ENCODE data around the gene RPS6KA4. TPM values are rescaled to one million over a fixed set of nuclear protein-coding genes. Genes with fewer than 3 reads are reported as not detected.

RPS6KA4 gene
- total RNA-seq, 2 donors from 2014 or later, result 18.9 to 23.7 TPM

GRCh38 chr11:64327993-64328392 is 31.0 kb upstream of the RPS6KA4 start:
- DNase-seq (ENCODE audit: low spot score), result no peak
- 65% methylated on average over 3 of the region's 3 CpGs for WGBS
- no peak overlapping the region for H3K27ac ChIP-seq
- intact Hi-C loops (cut with DNase I), result no loop called here
- H3K4me3 ChIP-seq, result no peak overlapping the region
- H3K36me3 ChIP-seq, result no peaks in the 10 kb centered on the region
- no peaks in the 10 kb centered on the region for H3K27me3 ChIP-seq (replicated peaks; ENCODE audit: insufficient read depth)
- H3K9me3 ChIP-seq, result no peaks in the 10 kb centered on the region
- H3K4me1 ChIP-seq (replicated peaks), result peaks cover 2% of the 10 kb centered on the region
- TF ChIP-seq POLR2AphosphoS5 (IDR thresholded peaks at IDR 0.05), result no peak
- TF ChIP-seq, protein P1, sequence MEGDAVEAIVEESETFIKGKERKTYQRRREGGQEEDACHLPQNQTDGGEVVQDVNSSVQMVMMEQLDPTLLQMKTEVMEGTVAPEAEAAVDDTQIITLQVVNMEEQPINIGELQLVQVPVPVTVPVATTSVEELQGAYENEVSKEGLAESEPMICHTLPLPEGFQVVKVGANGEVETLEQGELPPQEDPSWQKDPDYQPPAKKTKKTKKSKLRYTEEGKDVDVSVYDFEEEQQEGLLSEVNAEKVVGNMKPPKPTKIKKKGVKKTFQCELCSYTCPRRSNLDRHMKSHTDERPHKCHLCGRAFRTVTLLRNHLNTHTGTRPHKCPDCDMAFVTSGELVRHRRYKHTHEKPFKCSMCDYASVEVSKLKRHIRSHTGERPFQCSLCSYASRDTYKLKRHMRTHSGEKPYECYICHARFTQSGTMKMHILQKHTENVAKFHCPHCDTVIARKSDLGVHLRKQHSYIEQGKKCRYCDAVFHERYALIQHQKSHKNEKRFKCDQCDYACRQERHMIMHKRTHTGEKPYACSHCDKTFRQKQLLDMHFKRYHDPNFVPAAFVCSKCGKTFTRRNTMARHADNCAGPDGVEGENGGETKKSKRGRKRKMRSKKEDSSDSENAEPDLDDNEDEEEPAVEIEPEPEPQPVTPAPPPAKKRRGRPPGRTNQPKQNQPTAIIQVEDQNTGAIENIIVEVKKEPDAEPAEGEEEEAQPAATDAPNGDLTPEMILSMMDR (IDR thresholded peaks at IDR 0.05), result no peak
- TF ChIP-seq POLR2A (IDR thresholded peaks at IDR 0.05), result no peak

GRCh38 chr11:64330888-64331287 is 28.1 kb upstream of the RPS6KA4 start:
- intact Hi-C loops (cut with DNase I), result no loop called here
- TF ChIP-seq POLR2A (IDR thresholded peaks at IDR 0.05), result no peak
- TF ChIP-seq POLR2AphosphoS5 (IDR thresholded peaks at IDR 0.05), result no peak
- TF ChIP-seq, protein P1 (IDR thresholded peaks at IDR 0.05), result no peak
- H3K27me3 ChIP-seq (replicated peaks; ENCODE audit: insufficient read depth), result no peaks in the 10 kb centered on the region
- H3K4me3 ChIP-seq, result no peak overlapping the region
- WGBS, result 81% methylated on average over 11 of the region's 11 CpGs
- no peaks in the 10 kb centered on the region for H3K36me3 ChIP-seq
- peaks cover 2% of the 10 kb centered on the region for H3K4me1 ChIP-seq (replicated peaks)
- no peak for DNase-seq (ENCODE audit: low spot score)
- H3K9me3 ChIP-seq, result no peaks in the 10 kb centered on the region
- no peak overlapping the region for H3K27ac ChIP-seq

DNA sequence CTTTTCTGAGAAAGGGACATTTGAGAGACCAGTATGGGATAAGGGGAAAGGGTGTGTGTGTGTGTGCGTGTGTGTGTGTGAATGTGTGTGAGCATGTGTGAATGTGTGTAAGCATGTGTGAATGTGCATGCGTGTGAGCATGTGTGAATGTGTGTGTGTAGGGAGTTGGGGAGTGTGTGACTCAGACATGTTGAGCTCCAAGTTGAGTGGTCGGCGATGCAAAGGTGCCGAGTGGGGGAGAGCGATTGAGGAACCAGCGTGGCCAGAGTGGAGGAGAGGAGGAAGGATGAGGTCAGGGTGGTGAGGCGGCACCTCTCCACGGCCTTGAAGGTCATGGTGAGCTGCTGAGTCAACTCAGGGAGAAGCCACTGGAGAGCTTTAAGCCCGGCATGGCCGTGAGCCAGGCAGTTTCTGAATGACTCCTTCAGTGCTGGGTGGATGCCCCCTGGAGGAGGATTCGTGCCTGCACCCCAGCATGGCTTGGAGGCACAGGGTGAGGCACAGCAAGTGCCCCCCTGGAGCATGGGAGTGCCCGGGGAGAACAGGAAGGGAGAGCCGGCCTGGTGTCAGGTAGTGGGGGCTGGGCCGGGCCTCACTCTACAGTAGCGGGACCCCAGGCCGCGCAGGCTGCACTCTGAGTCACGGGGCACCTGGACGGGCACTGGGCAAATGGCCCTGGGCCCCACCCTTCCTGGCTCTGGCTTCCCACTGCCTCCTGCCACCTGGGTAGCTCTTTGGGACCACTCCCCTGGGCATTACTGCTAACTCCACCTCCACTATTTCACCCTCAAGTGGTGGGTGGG is 27.2 kb upstream of the RPS6KA4 start:
- WGBS, result 44% methylated on average over 17 of the region's 20 CpGs
- peak; percentile 58 for DNase-seq (ENCODE audit: low spot score)
- H3K4me3 ChIP-seq, result no peak overlapping the region

GRCh38 chr11:64333556-64333955 is 25.4 kb upstream of the RPS6KA4 start:
- no peak overlapping the region for H3K27ac ChIP-seq
- WGBS, result 92% methylated on average over 8 of the region's 8 CpGs
- TF ChIP-seq POLR2A (IDR thresholded peaks at IDR 0.05), result no peak
- TF ChIP-seq POLR2AphosphoS5 (IDR thresholded peaks at IDR 0.05), result no peak
- TF ChIP-seq, protein P1 (IDR thresholded peaks at IDR 0.05), result no peak
- H3K27me3 ChIP-seq (replicated peaks; ENCODE audit: insufficient read depth), result no peaks in the 10 kb centered on the region
- intact Hi-C loops (cut with DNase I), result no loop called here
- H3K4me1 ChIP-seq (replicated peaks), result peaks cover 2% of the 10 kb centered on the region
- H3K9me3 ChIP-seq, result no peaks in the 10 kb centered on the region
- H3K4me3 ChIP-seq, result no peak overlapping the region
- H3K36me3 ChIP-seq, result no peaks in the 10 kb centered on the region
- DNase-seq (ENCODE audit: low spot score), result no peak

More for the DNA sequence above, 27.2 kb upstream of the RPS6KA4 start:
- H3K4me1 ChIP-seq (replicated peaks), result peaks cover 2% of the 10 kb centered on the region
- H3K27me3 ChIP-seq (replicated peaks; ENCODE audit: insufficient read depth), result no peaks in the 10 kb centered on the region
- TF ChIP-seq POLR2AphosphoS5 (IDR thresholded peaks at IDR 0.05), result peak; percentile 14
- TF ChIP-seq, protein P1 (IDR thresholded peaks at IDR 0.05), result peak in 2 of 4 experiments; percentile 44 to 75
- no peak for TF ChIP-seq POLR2A (IDR thresholded peaks at IDR 0.05)
- no peaks in the 10 kb centered on the region for H3K36me3 ChIP-seq
- H3K9me3 ChIP-seq, result no peaks in the 10 kb centered on the region
- intact Hi-C loops (cut with DNase I), result no loop called here
- H3K27ac ChIP-seq, result no peak overlapping the region
